Stomach (tissue), 9 donors: Measurements from ENCODE around the gene TRDN. TPM values are rescaled to one million over a fixed set of nuclear protein-coding genes. Genes with fewer than 3 reads are reported as not detected.

Source experiments
- DNase-seq, 2 donors: peaks; one replicate each; pipeline versions ENCODE4 v3.0.0 to v3.0.0-alpha.2; 2013 to 2019
- H3K27ac ChIP-seq, 5 donors: fragments of 200-600 bp in 4 of 5; sonication (generic) in 4 of 5; one replicate each; pipeline ENCODE4 v1.5.1; 2013 to 2019; ENCODE audit warnings: mild to moderate bottlenecking in 1 of 5, moderate library complexity in 1 of 5
- H3K27me3 ChIP-seq, 3 donors: fragments of 200-600 bp; sonication (generic); one replicate each; pipeline ENCODE4 v1.5.1; 2017 to 2019; ENCODE audit warnings: mixed run types in 1 of 3
- H3K36me3 ChIP-seq, 4 donors: fragments of 200-600 bp; sonication (generic); 1 replicate in 3 of 4; 2 replicates in 1 of 4; pipeline ENCODE4 v1.5.1; 2016 to 2019
- H3K4me1 ChIP-seq, 4 donors: fragments of 200-600 bp; sonication (generic); one replicate each; pipeline ENCODE4 v1.5.1; 2016 to 2019
- H3K4me3 ChIP-seq, 4 donors: fragments of 200-600 bp; sonication (generic) in 3 of 4; one replicate each; pipeline ENCODE4 v1.5.1; 2016 to 2019; ENCODE audit warnings: mild to moderate bottlenecking in 1 of 4
- H3K9me3 ChIP-seq, 4 donors: fragments of 200-600 bp; sonication (generic); one replicate each; pipeline ENCODE4 v1.5.1; 2016 to 2019
- EP300 ChIP-seq: sonication (generic); formaldehyde crosslinking; IDR thresholded peaks from one replicate; pipeline ENCODE4 v1.6.1; 2017; ENCODE audit warnings: antibody characterized with exemption
- POLR2A ChIP-seq, 4 donors: fragments of 450-650 bp; IDR thresholded peaks; one replicate each; pipeline ENCODE4 v1.6.1; 2016; ENCODE audit warnings: antibody characterized with exemption in 4 of 4, control low read depth in 2 of 4, mild to moderate bottlenecking in 1 of 4, moderate library complexity in 1 of 4
- POLR2AphosphoS5 ChIP-seq, 3 donors: sonication (generic); formaldehyde crosslinking; IDR thresholded peaks; one replicate each; pipeline ENCODE4 v1.6.1; 2016; ENCODE audit warnings: antibody characterized with exemption in 3 of 3
- WGBS, 5 donors: extraction: QIAGEN DNeasy Blood & Tissue Kit in 3 of 5; methylation state at CpG; one replicate each; pipeline versions ENCODE4 v1.1.5 to v1.1.7; 2013 to 2018; 5-methylcytosine and 5-hydroxymethylcytosine counted together
- intact Hi-C: fragments of 100-400 bp; cut with DNase I; formaldehyde crosslinking; loops from one replicate; pipeline ENCODE4 v1.15.1; 2023; ENCODE audit warnings: low total_unique reads
- polyA plus RNA-seq, 3 donors: library from polyadenylated mRNA; stranded (reverse); fragments of 200-250 nt; gene quantifications; one replicate each; pipeline ENCODE4 v1.2.3, GENCODE V29; 2013
- total RNA-seq, 5 donors: library from RNA; depleted of rRNA; stranded (reverse); fragments of >200 nt; gene quantifications; one replicate each; pipeline versions ENCODE4 v1.1.0 to v1.2.3, GENCODE V29; 2014 to 2016
- TF ChIP-seq, protein P1 (sequence below), 7 experiments: fragments of 450-650 bp in 4 of 7; fragments of 200-600 bp in 3 of 7; sonication (generic) in 3 of 7; IDR thresholded peaks; one replicate each; pipeline ENCODE4 v1.5.1; 2016 to 2019; ENCODE audit warnings: antibody characterized with exemption in 7 of 7, control low read depth in 2 of 7, mild to moderate bottlenecking in 1 of 7
- donor health status: healthy with polysubstance abuse.
- donor health status: Bipolar disorder and iron deficiency.
- donor health status: healthy.

TRDN gene
- total and polyA plus RNA-seq, 8 donors, result 0.18 to 2.4 TPM; not detected in 6

DNA sequence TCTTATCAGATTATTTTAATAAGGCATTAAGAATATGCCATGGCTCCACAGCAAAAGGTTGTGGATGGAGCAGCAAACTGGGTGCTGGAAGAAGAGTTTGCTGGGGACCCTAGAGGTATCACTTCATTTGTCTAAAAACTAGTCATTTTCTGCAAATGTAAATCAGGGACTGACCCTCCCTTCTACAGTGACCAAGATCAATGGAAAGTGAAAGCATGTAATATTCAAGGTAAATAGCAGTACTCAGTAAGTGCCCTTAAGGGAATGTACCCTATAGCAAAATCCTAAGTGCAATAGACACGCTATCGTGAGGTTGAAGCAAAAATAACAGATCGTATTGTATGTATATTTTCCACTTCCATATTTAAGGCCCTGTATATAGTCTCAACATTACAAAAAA is 38.7 kb downstream of the TRDN start:
- 81 to 96% (median 94%) methylated on average over 3 of the region's 3 CpGs for WGBS, 5 donors
- DNase-seq, result no peak
- H3K9me3 ChIP-seq, result no peaks in the 10 kb centered on the region
- no peaks in the 10 kb centered on the region for H3K36me3 ChIP-seq
- TF ChIP-seq EP300 (no peak), POLR2A (IDR thresholded peaks at IDR 0.05) (no peak), POLR2AphosphoS5 (IDR thresholded peaks at IDR 0.05) (no peak)
- TF ChIP-seq, protein P1, sequence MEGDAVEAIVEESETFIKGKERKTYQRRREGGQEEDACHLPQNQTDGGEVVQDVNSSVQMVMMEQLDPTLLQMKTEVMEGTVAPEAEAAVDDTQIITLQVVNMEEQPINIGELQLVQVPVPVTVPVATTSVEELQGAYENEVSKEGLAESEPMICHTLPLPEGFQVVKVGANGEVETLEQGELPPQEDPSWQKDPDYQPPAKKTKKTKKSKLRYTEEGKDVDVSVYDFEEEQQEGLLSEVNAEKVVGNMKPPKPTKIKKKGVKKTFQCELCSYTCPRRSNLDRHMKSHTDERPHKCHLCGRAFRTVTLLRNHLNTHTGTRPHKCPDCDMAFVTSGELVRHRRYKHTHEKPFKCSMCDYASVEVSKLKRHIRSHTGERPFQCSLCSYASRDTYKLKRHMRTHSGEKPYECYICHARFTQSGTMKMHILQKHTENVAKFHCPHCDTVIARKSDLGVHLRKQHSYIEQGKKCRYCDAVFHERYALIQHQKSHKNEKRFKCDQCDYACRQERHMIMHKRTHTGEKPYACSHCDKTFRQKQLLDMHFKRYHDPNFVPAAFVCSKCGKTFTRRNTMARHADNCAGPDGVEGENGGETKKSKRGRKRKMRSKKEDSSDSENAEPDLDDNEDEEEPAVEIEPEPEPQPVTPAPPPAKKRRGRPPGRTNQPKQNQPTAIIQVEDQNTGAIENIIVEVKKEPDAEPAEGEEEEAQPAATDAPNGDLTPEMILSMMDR (IDR thresholded peaks at IDR 0.05), result no peak
- no peak overlapping the region for H3K27ac ChIP-seq
- no peaks in the 10 kb centered on the region for H3K27me3 ChIP-seq
- no peak overlapping the region for H3K4me3 ChIP-seq
- H3K4me1 ChIP-seq, result no peaks in the 10 kb centered on the region
- intact Hi-C loops, result no loop called here

DNA sequence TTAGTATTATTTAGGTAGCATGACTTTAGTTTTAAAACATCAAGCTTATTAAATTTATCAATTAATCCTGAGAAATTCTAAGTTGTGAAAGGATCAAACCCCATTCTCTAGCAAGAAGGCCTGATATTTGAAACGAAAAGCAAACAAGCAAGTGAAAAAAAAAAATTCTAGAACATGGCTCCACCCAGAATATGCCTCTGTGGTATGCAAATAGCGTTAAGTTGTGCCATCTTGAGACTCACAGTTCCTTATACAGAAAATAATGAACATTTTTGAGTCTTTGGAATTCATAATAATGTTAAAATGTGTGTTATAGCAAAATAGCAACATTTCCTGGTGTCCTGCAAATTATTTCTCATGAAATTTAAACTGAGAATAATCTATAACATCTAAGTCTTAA is 42.0 kb downstream of the TRDN start:
- no peaks in the 10 kb centered on the region for H3K27me3 ChIP-seq
- no peaks in the 10 kb centered on the region for H3K9me3 ChIP-seq
- DNase-seq, result no peak
- no peak overlapping the region for H3K27ac ChIP-seq
- TF ChIP-seq POLR2AphosphoS5 (IDR thresholded peaks at IDR 0.05), result no peak
- no peaks in the 10 kb centered on the region for H3K4me1 ChIP-seq
- intact Hi-C loops, result no loop called here
- no peak overlapping the region for H3K4me3 ChIP-seq
- no peaks in the 10 kb centered on the region for H3K36me3 ChIP-seq
- 48 to 68% (median 57%) methylated on average over 2 of the region's 2 CpGs for WGBS, 5 donors

DNA sequence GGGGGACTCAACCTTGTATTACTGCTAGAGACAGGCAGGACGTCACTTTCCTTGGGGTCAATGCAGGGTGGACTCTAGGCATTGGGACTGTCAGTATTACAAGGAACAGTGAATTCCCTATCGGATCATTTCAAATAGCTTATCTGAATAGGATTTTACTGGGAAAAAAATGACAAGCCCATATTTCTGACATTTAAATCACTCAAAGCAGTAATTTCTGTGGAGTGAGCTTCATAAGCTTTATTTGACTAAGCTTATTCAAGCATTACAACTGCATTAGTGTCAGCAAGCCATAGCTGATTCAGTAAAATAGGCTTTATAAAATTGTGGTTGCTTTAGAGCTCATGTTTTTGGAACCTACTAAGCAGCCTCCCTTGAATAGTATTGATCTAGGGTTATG is 44.3 kb downstream of the TRDN start:
- no peak overlapping the region for H3K27ac ChIP-seq
- TF ChIP-seq, protein P1 (IDR thresholded peaks at IDR 0.05), result no peak
- TF ChIP-seq EP300, result no peak
- TF ChIP-seq POLR2A (IDR thresholded peaks at IDR 0.05), result no peak
- no peak for TF ChIP-seq POLR2AphosphoS5 (IDR thresholded peaks at IDR 0.05)
- H3K9me3 ChIP-seq, result no peaks in the 10 kb centered on the region
- no peaks in the 10 kb centered on the region for H3K27me3 ChIP-seq
- no peaks in the 10 kb centered on the region for H3K36me3 ChIP-seq
- no peak for DNase-seq
- intact Hi-C loops, result no loop called here
- 66 to 79% (median 75%) methylated on average over 2 of the region's 2 CpGs for WGBS, 5 donors
- no peaks in the 10 kb centered on the region for H3K4me1 ChIP-seq
- no peak overlapping the region for H3K4me3 ChIP-seq

DNA sequence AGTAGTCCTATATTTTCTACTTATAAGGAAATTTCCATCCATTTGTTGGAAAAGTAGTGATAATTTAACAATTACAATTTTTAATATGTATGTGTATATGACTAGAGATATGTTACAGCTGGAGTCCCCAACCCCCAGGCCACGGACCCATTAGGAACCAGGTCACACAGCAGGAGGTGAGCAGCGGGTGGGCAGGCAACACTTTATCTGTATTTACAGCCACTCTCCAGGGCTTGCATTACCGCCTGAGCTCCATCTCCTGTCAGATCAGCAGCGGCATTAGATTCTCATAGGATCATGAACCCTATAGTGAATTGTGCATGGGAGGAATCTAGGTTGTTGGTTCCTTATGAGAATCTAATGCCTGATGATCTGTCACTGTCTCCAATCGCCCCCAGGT is 46.8 kb downstream of the TRDN start:
- H3K27me3 ChIP-seq, result no peaks in the 10 kb centered on the region
- no peaks in the 10 kb centered on the region for H3K4me1 ChIP-seq
- no peak overlapping the region for H3K27ac ChIP-seq
- no peaks in the 10 kb centered on the region for H3K36me3 ChIP-seq
- 75 to 84% (median 82%) methylated on average over 5 of the region's 5 CpGs for WGBS, 5 donors
- intact Hi-C loops, result no loop called here
- DNase-seq, result no peak
- H3K9me3 ChIP-seq, result no peaks in the 10 kb centered on the region
- TF ChIP-seq, protein P1 (IDR thresholded peaks at IDR 0.05), result no peak
- TF ChIP-seq EP300 (no peak), POLR2AphosphoS5 (IDR thresholded peaks at IDR 0.05) (no peak), POLR2A (IDR thresholded peaks at IDR 0.05) (no peak)
- H3K4me3 ChIP-seq, result no peak overlapping the region

DNA sequence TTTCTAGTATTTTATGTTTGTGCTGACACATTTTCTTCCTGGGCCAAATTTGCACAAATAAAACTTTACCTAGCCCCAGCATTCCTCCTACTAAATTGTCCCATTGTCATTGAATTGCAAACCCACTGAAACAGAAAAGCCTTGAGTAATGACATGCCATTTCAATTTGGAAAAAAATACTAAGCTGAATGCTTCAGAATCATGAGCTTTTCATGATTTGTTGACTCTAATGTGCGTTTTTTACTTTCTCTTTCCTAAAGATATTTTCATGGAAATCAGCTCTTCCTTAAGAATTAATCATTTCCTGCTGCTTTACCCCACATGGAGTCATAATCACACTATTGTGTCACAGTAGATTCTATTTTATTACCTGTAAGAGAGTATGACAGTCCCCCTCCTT is 47.4 kb downstream of the TRDN start:
- Histone ChIP-seq H3K4me1 (no peaks in the 10 kb centered on the region), H3K9me3 (no peaks in the 10 kb centered on the region), H3K27ac (no peak overlapping the region), H3K27me3 (no peaks in the 10 kb centered on the region), H3K4me3 (no peak overlapping the region), H3K36me3 (no peaks in the 10 kb centered on the region)
- intact Hi-C loops, result no loop called here
- WGBS, 5 donors, result 20 to 44% (median 39%) methylated on average over 1 of the region's 1 CpG
- TF ChIP-seq, protein P1 (IDR thresholded peaks at IDR 0.05), result no peak
- TF ChIP-seq POLR2AphosphoS5 (IDR thresholded peaks at IDR 0.05) (no peak), EP300 (no peak), POLR2A (IDR thresholded peaks at IDR 0.05) (no peak)
- no peak for DNase-seq
